IMR-90 (cell line): Measurements from ENCODE around the gene BMP10. TPM values are rescaled to one million over a fixed set of nuclear protein-coding genes. Genes with fewer than 3 reads are reported as not detected.

ENCODE experiments used
- ATAC-seq: fragments of 200-7000 bp; cut with Tn5 transposase; 2 replicates; pipeline ENCODE4 v1.9.1; 2020; ENCODE audit warnings: low read depth, mild to moderate bottlenecking, moderate library complexity
- BruUV-seq: library from RNA; stranded (reverse); fragments of 400-500 nt; replicated peaks from 2 replicates; lab custom pipeline; 2021; lab: Mats Ljungman, UMichigan
- CTCF ChIA-PET: fragments of 300-600 bp; formaldehyde crosslinking; extraction: SDS; loops from one replicate; lab custom pipeline; 2021; ENCODE audit warnings: antibody characterized with exemption; lab: Yijun Ruan, JAX
- POLR2A ChIA-PET: fragments of 300-600 bp; sonication (Branson Sonifier 250); formaldehyde crosslinking; loops from one replicate; lab custom pipeline; 2022; ENCODE audit warnings: antibody characterized with exemption; ENCODE audit not compliant: unreplicated experiment; lab: Charles Lee
- DNase-seq: peaks from one replicate; pipeline ENCODE4 v3.0.0; 2013
- H2AFZ ChIP-seq: replicated peaks from 2 replicates; pipeline ENCODE3; 2013; ENCODE audit warnings: low read length, mild to moderate bottlenecking; ENCODE audit not compliant: poor library complexity
- H2AK5ac ChIP-seq: 2 replicates; pipeline ENCODE4 v1.6.1; 2013; ENCODE audit warnings: low read depth, low read length, inconsistent platforms
- H2AK9ac ChIP-seq: replicated peaks from 2 replicates; pipeline ENCODE3; 2013; ENCODE audit warnings: mild to moderate bottlenecking, low read depth, low read length, moderate library complexity; ENCODE audit not compliant: poor library complexity
- H2BK120ac ChIP-seq: 2 replicates; pipeline ENCODE4 v1.6.1; 2013; ENCODE audit warnings: low read depth, low read length, inconsistent platforms
- H2BK15ac ChIP-seq: 3 replicates; pipeline ENCODE4 v1.6.1; 2013; ENCODE audit warnings: low read depth, low read length, inconsistent platforms
- H2BK20ac ChIP-seq: 2 replicates; pipeline ENCODE4 v1.6.1; 2013; ENCODE audit warnings: low read depth, mild to moderate bottlenecking, inconsistent platforms, low read length, moderate library complexity
- H2BK5ac ChIP-seq: 2 replicates; pipeline ENCODE4 v1.6.1; 2013; ENCODE audit warnings: mild to moderate bottlenecking, low read depth, low read length, inconsistent platforms; ENCODE audit not compliant: poor library complexity, severe bottlenecking
- H3K14ac ChIP-seq: replicated peaks from 2 replicates; pipeline ENCODE4 v1.6.1; 2013; ENCODE audit warnings: low read depth, low read length, inconsistent platforms
- H3K18ac ChIP-seq: 2 replicates; pipeline ENCODE4 v1.6.1; 2013; ENCODE audit warnings: low read depth, low read length, control low read depth
- H3K23ac ChIP-seq: 2 replicates; pipeline ENCODE4 v1.6.1; 2013; ENCODE audit warnings: low read depth, low read length, inconsistent platforms
- H3K27ac ChIP-seq: 2 replicates; pipeline ENCODE4 v1.5.1; 2013; ENCODE audit warnings: mild to moderate bottlenecking, control low read depth, low read length; ENCODE audit not compliant: insufficient read depth
- H3K27me3 ChIP-seq: 2 replicates; pipeline ENCODE4 v1.6.1; 2013; ENCODE audit warnings: low read length; ENCODE audit not compliant: control insufficient read depth, insufficient read depth
- H3K36me3 ChIP-seq: 2 replicates; pipeline ENCODE4 v1.6.1; 2013; ENCODE audit warnings: low read length, mixed read lengths; ENCODE audit not compliant: control insufficient read depth, insufficient read depth
- H3K4ac ChIP-seq: 2 replicates; pipeline ENCODE4 v1.6.1; 2013; ENCODE audit warnings: low read depth, low read length, inconsistent platforms
- H3K4me1 ChIP-seq: 2 replicates; pipeline ENCODE4 v1.6.1; 2013; ENCODE audit warnings: low read length, mixed read lengths; ENCODE audit not compliant: control insufficient read depth, insufficient read depth
- H3K4me2 ChIP-seq: 2 replicates; pipeline ENCODE4 v1.6.1; 2013; ENCODE audit warnings: low read depth, mild to moderate bottlenecking, control low read depth, low read length, moderate library complexity
- H3K4me3 ChIP-seq: 2 replicates; pipeline ENCODE4 v1.5.1; 2013; ENCODE audit warnings: low read depth, mild to moderate bottlenecking, control low read depth, low read length, moderate library complexity; ENCODE audit not compliant: insufficient read depth
- H3K56ac ChIP-seq: 2 replicates; pipeline ENCODE4 v1.6.1; 2013; ENCODE audit warnings: low read length, inconsistent platforms; ENCODE audit not compliant: insufficient read depth; ENCODE audit errors: extremely low read depth
- H3K79me1 ChIP-seq, 2 experiments: 2 replicates each; pipeline ENCODE4 v1.6.1; 2013; ENCODE audit warnings: low read length in 2 of 2, inconsistent platforms in 1 of 2, low read depth in 1 of 2
- H3K9ac ChIP-seq: 2 replicates; pipeline ENCODE4 v1.6.1; 2013; ENCODE audit warnings: low read depth, low read length, control low read depth
- H3K9me1 ChIP-seq: 2 replicates; pipeline ENCODE4 v1.6.1; 2013; ENCODE audit warnings: low read length, inconsistent platforms; ENCODE audit not compliant: insufficient read depth
- H3K9me3 ChIP-seq: 2 replicates; pipeline ENCODE4 v1.6.1; 2013; ENCODE audit warnings: low read length; ENCODE audit not compliant: control insufficient read depth, insufficient read depth
- H4K20me1 ChIP-seq: 2 replicates; pipeline ENCODE4 v1.6.1; 2013; ENCODE audit warnings: low read length, inconsistent platforms; ENCODE audit not compliant: insufficient read depth
- H4K5ac ChIP-seq: 2 replicates; pipeline ENCODE4 v1.6.1; 2013; ENCODE audit warnings: mild to moderate bottlenecking, low read depth, low read length, control low read depth
- H4K8ac ChIP-seq, 2 experiments: 2 replicates each; pipeline ENCODE4 v1.6.1; 2013; ENCODE audit warnings: low read depth in 2 of 2, low read length in 2 of 2, control low read depth in 1 of 2, inconsistent platforms in 1 of 2
- H4K91ac ChIP-seq: 2 replicates; pipeline ENCODE4 v1.6.1; 2013; ENCODE audit warnings: low read depth, low read length, inconsistent platforms; ENCODE audit not compliant: insufficient read depth
- BHLHE40 ChIP-seq: fragments of 150-350 bp; IDR thresholded peaks from 2 replicates; pipeline ENCODE4 v1.6.1; 2016; ENCODE audit warnings: mild to moderate bottlenecking, low read depth, low read length
- CEBPB ChIP-seq: IDR thresholded peaks from 2 replicates; pipeline ENCODE4 v1.6.1; 2012; ENCODE audit warnings: low read depth, low read length, improper control_type of control experiment
- CHD1 ChIP-seq: IDR thresholded peaks from 2 replicates; pipeline ENCODE4 v1.6.1; 2012; ENCODE audit warnings: low read depth, low read length, improper control_type of control experiment
- FOS ChIP-seq: fragments of 150-350 bp; IDR thresholded peaks from 2 replicates; pipeline ENCODE4 v1.6.1; 2016; ENCODE audit warnings: low read depth, low read length
- MAFK ChIP-seq: IDR thresholded peaks from 2 replicates; pipeline ENCODE4 v1.6.1; 2012; ENCODE audit warnings: low read depth, low read length, improper control_type of control experiment
- MAZ ChIP-seq: IDR thresholded peaks from 2 replicates; pipeline ENCODE4 v1.6.1; 2012; ENCODE audit warnings: low read depth, mild to moderate bottlenecking, low read length, improper control_type of control experiment, moderate library complexity, borderline replicate concordance
- MXI1 ChIP-seq: IDR thresholded peaks from 2 replicates; pipeline ENCODE4 v1.6.1; 2012; ENCODE audit warnings: low read depth, mild to moderate bottlenecking, low read length, moderate library complexity, borderline replicate concordance
- NFE2L2 ChIP-seq: fragments of 150-350 bp; IDR thresholded peaks from 2 replicates; pipeline ENCODE4 v1.6.1; 2016; ENCODE audit warnings: low read depth, mild to moderate bottlenecking, low read length
- POLR2A ChIP-seq: IDR thresholded peaks from 2 replicates; pipeline ENCODE4 v1.6.1; 2012; ENCODE audit warnings: mild to moderate bottlenecking, low read depth, low read length
- RAD21 ChIP-seq: IDR thresholded peaks from 2 replicates; pipeline ENCODE4 v1.6.1; 2012; ENCODE audit warnings: low read length, improper control_type of control experiment
- RCOR1 ChIP-seq: IDR thresholded peaks from 2 replicates; pipeline ENCODE4 v1.6.1; 2012; ENCODE audit warnings: mild to moderate bottlenecking, low read length, improper control_type of control experiment; ENCODE audit not compliant: insufficient replicate concordance
- RFX5 ChIP-seq: IDR thresholded peaks from 2 replicates; pipeline ENCODE4 v1.8.0; 2012; ENCODE audit warnings: low read depth, mild to moderate bottlenecking, low read length, moderate library complexity
- SMC3 ChIP-seq: fragments of 150-350 bp; IDR thresholded peaks from 2 replicates; pipeline ENCODE4 v1.6.1; 2016; ENCODE audit warnings: low read depth, mild to moderate bottlenecking, antibody characterized with exemption, low read length, moderate library complexity
- WGBS, 2 experiments: methylation state at CpG; one replicate each; pipeline versions ENCODE4 v1.1.5 to v1.1.7; 2013; ENCODE audit warnings: missing lambda C conversion rate in 2 of 2; ENCODE audit not compliant: insufficient read length in 1 of 2; ENCODE audit errors: extremely low coverage in 2 of 2; 5-methylcytosine and 5-hydroxymethylcytosine counted together
- dilution Hi-C: fragments of 300-500 bp; cut with HindIII; formaldehyde crosslinking; loops from one replicate; pipeline ENCODE4 v1.14.3; 2018; ENCODE audit warnings: low sequenced_read_pairs; ENCODE audit not compliant: unreplicated experiment
- in situ Hi-C: fragments of 300-500 bp; cut with MboI; formaldehyde crosslinking; loops from 3 replicates; pipeline ENCODE4 v1.14.3; 2019; ENCODE audit warnings: low sequenced_read_pairs, inconsistent platforms, mixed read lengths
- intact Hi-C: fragments of 100-400 bp; cut with micrococcal nuclease; formaldehyde crosslinking; loops from 2 replicates; pipeline ENCODE4 v1.10.0; 2022
- polyA plus RNA-seq, 3 experiments: library from polyadenylated mRNA; depleted of rRNA; stranded (reverse); fragments of >200 nt; gene quantifications; 2 replicates each; pipeline ENCODE4 v1.2.3, GENCODE V29; 2012; ENCODE audit warnings: low replicate concordance in 1 of 3
- total RNA-seq: library from RNA; depleted of rRNA; stranded (reverse); fragments of >200 nt; gene quantifications from 2 replicates; pipeline ENCODE4 v1.2.3, GENCODE V29; 2012
- TF ChIP-seq, protein P1 (sequence below): fragments of 150-350 bp; IDR thresholded peaks from 2 replicates; pipeline ENCODE4 v1.6.1; 2017; ENCODE audit warnings: mild to moderate bottlenecking, antibody characterized with exemption, low read length, low read depth
- TF ChIP-seq, protein P2 (sequence below): conservative IDR thresholded peaks from 2 replicates; pipeline ENCODE4 v1.5.1; 2012; ENCODE audit warnings: mild to moderate bottlenecking, low read depth, low read length, improper control_type of control experiment
- TF ChIP-seq, protein P3 (sequence below): fragments of 150-350 bp; IDR thresholded peaks from 2 replicates; pipeline ENCODE4 v1.6.1; 2016; ENCODE audit warnings: low read depth, mild to moderate bottlenecking, low read length, moderate library complexity, borderline replicate concordance

The BMP10 gene
- total and polyA plus RNA-seq, 2 of the 4 experiments (the other 2 are of a cell fraction), result not detected

DNA sequence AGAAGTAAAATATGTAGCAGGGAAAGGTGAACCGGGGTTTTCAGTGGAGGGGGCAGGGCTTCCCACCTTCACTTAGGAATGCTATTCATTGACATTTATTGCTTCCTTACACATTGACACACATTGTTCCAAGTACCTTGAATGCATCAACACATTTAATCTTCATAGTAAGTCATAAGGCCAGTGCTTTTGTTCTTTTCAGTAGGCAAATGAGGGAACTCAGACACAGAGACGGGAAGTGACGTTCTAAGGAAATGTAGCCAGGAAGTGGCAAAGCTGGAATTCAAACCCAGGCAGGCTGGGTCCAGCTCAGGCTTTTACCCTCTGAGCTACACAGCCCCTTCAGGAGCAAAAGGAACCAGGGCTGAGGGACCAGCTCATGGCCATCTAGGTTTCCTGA is 20.7 kb downstream of the BMP10 start:
- intact Hi-C loops (no loop called here), dilution Hi-C loops (no loop called here)
- CTCF ChIA-PET, result no interaction called here

More for the DNA sequence above, 20.7 kb downstream of the BMP10 start:
- Histone ChIP-seq H3K9me1 (peaks cover 3% of the 10 kb centered on the region; the same call in 1 of the 2 replicates), H3K9ac (no peak overlapping the region), H3K4me1 (peaks cover 4% of the 10 kb centered on the region), H2AK5ac (peak overlapping the region; percentile 49; the same call in 1 of the 2 replicates), H4K8ac (0 out of 4 replicates have a peak overlapping the region, but pooled peaks of 1 of the 2 experiments have one; percentile 12), H2BK15ac (peak overlapping the region; percentile 62; the same call in 2 of the 3 replicates), H2AK9ac (no peak overlapping the region), H3K14ac (0 out of 2 replicates have a peak overlapping the region, but pooled peaks have one; percentile 55), H3K36me3 (no peaks in the 10 kb centered on the region), H2BK5ac (no peak overlapping the region), H4K5ac (no peak overlapping the region), H3K79me1 (no peaks in the 10 kb centered on the region), H3K4ac (peak overlapping the region; percentile 35), H2BK120ac (peak overlapping the region; percentile 65; the same call in 1 of the 2 replicates), H3K9me3 (no peaks in the 10 kb centered on the region), H4K91ac (peak overlapping the region; percentile 18; the same call in 1 of the 2 replicates), H3K23ac (0 out of 2 replicates have a peak overlapping the region, but pooled peaks have one; percentile 3), H3K27ac (no peak overlapping the region), H3K4me2 (no peak overlapping the region), H2BK20ac (peak overlapping the region; percentile 59; the same call in 1 of the 2 replicates), H3K27me3 (peaks cover 2% of the 10 kb centered on the region; the same call in 1 of the 2 replicates), H4K20me1 (no peaks in the 10 kb centered on the region), H2AFZ (no peak overlapping the region), H3K4me3 (no peak overlapping the region), H3K56ac (no peak overlapping the region), H3K18ac (peak overlapping the region; percentile 17; the same call in 1 of the 2 replicates)
- BruUV-seq, result no TSS peak
- no peak for DNase-seq
- 100% methylated on average over 2 of the region's 3 CpGs; no CpG with 5 or more reads in 1 of the 2 experiments for WGBS, 2 experiments
- ATAC-seq, result no peak
- no peak for TF ChIP-seq POLR2A
- TF ChIP-seq CHD1, result no peak
- no peak for TF ChIP-seq NFE2L2
- TF ChIP-seq RAD21, result no peak
- TF ChIP-seq RFX5, result no peak
- TF ChIP-seq BHLHE40, result no peak
- TF ChIP-seq RCOR1, result no peak
- no peak for TF ChIP-seq FOS
- TF ChIP-seq, protein P1, sequence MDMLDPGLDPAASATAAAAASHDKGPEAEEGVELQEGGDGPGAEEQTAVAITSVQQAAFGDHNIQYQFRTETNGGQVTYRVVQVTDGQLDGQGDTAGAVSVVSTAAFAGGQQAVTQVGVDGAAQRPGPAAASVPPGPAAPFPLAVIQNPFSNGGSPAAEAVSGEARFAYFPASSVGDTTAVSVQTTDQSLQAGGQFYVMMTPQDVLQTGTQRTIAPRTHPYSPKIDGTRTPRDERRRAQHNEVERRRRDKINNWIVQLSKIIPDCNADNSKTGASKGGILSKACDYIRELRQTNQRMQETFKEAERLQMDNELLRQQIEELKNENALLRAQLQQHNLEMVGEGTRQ, result no peak
- TF ChIP-seq, protein P2, sequence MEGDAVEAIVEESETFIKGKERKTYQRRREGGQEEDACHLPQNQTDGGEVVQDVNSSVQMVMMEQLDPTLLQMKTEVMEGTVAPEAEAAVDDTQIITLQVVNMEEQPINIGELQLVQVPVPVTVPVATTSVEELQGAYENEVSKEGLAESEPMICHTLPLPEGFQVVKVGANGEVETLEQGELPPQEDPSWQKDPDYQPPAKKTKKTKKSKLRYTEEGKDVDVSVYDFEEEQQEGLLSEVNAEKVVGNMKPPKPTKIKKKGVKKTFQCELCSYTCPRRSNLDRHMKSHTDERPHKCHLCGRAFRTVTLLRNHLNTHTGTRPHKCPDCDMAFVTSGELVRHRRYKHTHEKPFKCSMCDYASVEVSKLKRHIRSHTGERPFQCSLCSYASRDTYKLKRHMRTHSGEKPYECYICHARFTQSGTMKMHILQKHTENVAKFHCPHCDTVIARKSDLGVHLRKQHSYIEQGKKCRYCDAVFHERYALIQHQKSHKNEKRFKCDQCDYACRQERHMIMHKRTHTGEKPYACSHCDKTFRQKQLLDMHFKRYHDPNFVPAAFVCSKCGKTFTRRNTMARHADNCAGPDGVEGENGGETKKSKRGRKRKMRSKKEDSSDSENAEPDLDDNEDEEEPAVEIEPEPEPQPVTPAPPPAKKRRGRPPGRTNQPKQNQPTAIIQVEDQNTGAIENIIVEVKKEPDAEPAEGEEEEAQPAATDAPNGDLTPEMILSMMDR, result no peak
- no peak for TF ChIP-seq MAZ
- no peak for TF ChIP-seq MXI1
- no peak for TF ChIP-seq SMC3
- TF ChIP-seq CEBPB, result no peak
- TF ChIP-seq, protein P3, sequence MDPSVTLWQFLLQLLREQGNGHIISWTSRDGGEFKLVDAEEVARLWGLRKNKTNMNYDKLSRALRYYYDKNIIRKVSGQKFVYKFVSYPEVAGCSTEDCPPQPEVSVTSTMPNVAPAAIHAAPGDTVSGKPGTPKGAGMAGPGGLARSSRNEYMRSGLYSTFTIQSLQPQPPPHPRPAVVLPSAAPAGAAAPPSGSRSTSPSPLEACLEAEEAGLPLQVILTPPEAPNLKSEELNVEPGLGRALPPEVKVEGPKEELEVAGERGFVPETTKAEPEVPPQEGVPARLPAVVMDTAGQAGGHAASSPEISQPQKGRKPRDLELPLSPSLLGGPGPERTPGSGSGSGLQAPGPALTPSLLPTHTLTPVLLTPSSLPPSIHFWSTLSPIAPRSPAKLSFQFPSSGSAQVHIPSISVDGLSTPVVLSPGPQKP, result no peak
- no peak for TF ChIP-seq MAFK
- POLR2A ChIA-PET, result no interaction called here
- in situ Hi-C loops, result no loop called here
